ENCODE measurements around the gene ACTRT2.

The ACTRT2 gene

DNA sequence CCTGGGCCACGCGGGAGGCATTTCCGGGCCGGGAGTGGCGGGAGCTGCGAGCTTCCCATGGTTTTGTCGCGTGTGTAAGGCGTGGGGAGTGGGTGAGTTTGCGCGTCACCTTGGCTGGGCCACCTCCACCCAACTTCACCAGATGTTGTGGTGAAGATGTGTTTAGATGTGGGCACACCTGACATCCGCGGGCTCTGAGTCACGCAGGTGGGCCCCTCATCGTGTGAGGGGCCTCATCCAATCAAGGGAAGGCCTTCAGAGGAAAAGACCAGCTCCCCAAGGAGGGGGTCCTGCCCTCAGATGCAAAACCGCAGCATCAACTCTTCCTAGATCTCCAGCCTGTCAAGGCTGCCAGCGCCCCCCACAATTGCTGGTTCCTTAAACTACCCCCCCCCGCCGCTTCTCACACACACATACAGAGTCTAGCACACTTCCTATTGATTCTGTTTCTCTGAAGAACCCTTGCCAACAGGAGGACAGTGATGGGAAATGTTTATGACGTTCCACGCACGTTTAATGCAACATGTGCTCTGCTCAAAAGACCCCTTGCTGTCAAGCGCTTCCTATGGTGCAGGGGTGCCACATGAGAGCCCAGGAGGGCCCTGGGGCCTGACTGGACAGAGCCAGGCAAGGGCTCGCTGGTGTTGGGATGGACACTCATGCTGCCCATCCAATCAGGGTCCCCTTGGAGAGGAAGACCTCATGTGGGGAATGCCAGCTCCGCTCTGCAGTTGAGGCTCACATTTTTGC is 11.9 kb downstream of the ACTRT2 start:
- no peak for DNase-seq

DNA sequence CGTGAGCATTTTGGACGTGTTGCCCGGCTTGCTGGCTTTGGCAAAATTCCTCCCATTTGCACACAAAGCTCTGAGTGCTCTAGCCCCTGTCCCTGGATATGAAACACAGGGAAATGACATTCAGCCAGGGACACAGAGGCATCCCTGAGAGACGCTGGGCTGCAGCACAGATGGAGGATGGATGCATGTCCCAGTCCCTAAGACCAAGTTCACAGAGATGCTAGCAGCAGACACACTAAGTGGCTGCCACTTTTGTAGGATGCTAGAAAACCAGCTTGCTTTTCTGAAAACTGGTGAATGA is 12.5 kb downstream of the ACTRT2 start:
- no peak for DNase-seq

DNA sequence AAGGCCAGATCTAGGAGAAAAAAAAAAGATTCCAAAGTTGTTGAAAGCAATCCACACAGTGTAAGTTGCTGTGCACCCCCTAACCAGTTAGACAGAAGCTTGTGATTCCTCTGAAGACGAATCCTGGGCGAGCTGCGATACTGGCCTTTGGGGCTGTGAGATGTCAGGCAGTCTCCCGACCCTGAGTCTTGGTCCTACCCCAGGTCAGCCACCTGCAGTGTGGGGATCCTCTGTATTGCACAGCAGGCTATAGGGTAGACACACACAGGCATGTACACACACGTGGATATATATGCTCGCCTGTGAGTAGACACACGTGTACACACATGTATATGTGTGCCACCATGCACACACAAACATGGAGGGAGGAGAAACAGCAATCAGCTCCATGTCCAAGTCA is 12.9 kb downstream of the ACTRT2 start:
- no peak for DNase-seq

DNA sequence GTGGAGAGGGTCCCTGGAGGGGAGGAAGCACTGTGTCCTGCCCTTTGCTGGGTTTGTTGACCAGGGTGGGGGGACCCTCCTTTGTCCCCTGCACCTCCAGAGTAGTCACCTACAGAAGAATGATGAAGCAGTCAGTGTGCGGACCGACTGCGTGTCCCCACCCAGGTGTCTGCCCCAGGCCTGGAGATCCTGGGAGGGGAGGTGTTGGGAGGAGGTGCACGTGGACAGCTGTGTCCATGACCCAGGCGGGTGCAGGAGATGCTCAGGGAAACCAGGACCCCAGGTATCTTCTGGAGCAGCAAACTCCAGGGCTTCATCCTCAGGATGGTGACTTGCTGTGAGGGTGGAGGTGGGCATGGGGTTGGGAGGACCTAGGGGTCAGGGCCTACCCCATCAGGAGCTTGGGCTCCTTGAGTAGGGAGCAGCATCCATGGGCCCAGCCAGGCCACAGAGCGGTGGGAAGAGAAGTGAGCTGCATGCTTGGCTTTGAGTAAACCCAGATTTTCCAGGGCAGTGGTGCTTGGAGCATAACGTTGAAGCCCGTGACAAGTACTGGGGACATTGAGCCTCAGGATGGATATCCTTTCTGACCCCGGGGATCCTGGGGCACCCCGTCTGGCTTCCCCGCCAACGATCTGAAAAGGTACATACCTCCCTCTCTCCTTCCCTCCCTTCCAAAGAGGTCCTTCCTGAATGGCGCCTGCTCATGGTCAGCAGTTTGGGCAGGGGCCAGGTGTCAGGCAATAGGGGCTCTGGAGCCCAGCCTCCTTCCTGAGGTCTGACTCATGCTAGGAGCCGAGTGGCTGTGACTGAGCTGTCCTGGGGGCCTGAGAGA is 13.7 kb downstream of the ACTRT2 start:
- DNase-seq = no peak

DNA sequence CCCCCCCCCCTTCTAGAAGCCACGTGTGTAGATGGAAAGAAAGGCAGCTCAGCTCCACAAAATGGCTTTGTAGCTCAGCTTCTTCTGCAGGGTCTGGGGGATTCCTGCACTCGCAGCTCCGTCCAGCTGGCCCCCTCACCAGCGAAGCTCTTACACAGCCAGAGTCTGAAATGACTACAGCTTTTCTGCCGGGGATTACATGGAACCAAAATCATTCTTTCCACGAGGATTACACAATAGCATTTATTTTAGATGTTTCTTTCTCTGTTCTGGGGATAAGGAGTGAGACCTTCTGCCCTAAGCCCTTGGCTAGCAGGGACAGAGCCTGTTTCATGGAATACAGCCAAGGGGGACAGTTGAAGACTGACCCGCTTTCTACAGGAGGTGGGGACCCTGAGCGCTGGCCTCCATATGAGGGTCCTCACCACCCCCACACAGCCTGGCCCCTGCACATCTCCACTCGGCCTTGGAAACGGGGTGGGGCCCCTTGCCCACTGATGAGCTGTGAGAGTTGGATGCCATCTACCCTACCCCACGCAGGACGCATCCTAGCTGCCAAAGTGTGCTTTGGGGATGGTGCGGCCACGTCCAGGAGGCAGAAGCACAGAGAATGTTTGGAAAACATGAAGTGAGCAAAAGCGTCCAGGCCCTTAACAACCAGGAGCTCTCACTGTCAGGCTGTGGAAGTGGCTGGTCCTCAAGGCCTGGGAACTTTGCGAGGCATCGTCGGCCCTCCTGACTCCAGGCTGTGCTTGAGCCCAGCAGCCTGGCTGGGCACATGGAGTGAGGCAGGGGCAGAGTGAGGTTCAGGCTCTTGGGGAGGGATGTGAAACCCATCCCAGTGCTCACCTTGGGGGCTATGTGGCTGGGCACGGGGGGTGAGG is 14.5 kb downstream of the ACTRT2 start:
- no peak for DNase-seq

DNA sequence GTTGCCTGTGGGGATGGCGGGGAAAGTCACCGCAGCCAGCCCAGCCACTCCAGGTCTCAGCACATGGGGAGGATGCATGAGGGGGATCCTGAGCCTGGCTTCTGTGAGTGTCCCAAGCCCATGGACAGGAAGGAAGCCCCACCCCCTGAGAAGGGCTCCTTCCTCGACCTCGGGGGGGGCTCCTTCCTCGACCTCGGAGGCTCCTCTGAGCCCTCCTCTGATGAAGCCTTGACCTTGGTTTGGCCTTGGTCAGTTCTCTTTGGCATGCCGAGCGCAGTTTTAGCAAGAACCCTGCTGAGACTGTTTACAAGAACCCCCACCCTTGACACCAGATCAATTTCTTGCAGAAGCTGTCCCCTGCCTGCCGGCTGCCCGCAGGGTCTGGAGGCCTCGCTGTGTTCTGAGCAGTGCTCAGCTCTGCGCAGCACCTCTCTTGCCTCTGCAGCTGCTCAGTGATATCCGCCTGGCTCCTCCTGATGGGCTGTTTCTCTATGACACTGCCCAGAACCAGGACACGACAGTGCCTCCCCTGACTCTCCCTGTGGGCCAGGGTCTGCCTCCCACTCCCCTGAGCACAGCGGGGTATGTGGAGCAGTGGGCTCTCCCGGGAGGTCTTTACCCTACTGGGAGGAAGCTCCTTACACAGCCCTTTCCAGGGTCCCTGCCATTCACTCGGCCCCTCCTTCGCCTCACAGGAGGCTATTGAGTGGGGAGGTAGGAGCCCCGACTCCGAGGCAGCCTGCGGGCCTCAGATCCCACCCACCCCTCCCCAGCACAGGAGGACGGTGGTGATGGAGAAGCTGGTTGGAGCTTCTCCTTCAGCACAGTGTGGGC is 15.4 kb downstream of the ACTRT2 start:
- no peak for DNase-seq

DNA sequence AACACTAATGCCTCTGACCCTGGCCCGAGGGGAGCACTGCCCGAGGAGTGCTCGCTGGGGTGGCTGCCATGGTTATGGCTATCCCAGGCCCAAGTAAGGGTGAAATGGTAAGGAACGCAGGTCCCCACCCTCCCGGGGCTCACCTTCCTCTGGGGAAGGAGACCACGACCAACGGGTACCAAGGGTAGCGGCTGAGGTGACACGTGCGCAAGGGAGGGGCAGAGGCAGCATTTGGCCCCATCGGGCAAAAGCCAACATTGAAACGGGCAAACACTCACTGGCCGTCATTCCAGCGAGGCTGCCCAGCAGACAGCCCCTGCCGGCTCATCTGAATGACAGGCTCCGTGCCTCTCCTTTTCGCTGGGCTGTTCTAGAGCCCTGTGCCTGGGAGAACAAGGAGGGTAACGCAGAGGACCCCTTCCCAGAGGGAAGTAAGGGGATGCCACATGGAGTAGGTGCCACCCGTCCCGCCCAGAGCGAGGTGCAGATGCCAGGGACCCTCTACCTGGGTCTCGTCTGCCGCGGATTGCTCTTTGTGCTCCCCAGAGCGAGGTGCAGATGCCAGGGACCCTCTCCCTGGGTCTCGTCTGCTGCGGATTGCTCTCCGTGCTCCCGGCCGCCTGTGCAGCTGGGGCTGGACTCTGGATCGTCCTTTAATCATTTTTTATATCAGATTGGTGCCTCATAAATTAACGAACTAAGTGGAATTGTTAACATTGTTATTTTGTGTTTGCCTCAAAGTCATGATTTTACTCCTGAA is 16.2 kb downstream of the ACTRT2 start:
- DNase-seq = no peak

DNA sequence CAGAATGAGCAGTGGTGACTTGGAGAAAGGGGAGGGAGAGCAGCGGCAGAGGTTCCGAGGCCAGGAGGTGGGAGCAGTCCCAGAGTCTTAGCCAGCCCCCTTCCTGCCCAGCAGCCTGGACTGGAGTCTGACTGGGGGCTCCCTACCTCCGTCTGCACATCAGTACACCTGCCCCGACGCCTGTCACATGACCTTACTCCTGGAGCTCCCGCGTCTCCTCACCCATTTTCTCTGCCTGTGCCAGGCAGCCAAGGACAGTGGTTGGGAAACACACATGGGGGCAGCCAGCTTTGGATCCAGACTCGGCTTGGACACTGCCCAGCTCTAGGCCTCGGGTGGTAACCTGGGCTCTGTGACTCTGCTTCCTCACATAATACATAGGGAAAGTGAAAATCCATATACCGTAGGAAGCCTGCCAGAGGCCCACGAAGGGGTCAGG is 16.9 kb downstream of the ACTRT2 start:
- no peak for DNase-seq

DNA sequence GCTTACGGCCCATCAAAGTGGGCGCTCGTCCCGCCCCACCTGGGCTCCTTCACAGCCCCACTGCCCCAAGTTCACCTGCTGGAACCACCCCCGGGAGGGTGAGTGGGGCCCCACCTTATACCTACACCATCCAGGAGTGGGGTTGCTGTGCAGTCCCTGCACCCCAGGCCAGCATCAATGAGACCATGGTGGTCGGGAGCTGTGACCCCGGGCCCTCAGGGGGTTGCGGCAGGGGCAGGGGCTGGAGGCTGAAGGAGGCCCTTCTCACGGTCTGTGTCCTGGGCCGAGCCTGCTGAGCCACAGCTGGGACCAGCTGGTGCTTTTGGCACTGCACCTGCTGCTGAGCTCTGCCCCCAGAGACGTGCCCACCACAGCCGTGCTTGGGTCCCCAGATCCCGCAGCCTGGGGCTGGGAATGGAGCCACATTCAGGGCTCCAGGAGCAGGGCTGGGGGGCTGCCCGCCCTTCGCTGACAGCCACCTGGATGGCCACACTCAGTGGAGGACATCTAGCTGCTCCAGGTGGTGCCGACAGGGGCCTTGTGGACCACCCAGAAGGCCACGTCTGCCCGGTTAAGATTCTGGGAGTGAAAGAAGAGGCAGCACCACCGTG is 17.4 kb downstream of the ACTRT2 start:
- no peak for DNase-seq

DNA sequence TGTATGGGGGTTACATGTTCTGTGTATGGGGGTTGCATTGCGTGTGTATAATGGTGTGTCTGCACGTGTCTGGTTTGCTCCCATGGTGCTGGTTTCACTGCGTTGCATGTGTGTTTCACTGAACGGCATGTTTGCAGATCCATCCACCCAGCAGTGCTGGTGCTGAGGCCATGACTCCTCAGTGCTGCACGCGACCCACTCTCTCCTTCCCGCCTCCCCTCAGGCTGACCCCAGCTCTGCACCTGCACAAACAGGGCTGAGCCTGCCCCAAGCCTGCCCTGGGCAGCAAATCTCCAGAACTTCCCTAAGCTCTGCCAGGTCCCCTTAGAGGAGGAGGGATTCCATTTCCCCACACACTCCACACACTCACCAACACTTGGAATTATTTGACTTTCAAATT is 18.7 kb downstream of the ACTRT2 start:
- DNase-seq = no peak

DNA sequence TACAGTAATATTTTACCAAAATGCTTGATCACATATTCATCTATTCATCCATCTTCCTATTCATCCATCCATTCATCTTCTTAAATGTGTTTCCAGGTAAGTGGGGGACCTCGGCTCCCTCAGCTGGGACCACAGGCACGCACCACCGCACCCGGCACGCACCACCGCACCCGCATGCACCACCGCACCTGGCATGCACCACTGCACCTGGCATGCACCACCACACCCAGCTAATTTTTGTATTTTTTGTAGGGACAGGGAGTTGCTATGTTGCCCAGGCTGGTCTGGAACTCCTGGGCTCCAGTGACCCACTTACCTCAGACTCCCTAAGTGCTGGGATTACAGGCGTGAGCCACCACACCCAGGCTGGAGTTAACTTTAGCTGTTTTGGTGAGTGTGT is 21.2 kb downstream of the ACTRT2 start:
- no peak for DNase-seq

DNA sequence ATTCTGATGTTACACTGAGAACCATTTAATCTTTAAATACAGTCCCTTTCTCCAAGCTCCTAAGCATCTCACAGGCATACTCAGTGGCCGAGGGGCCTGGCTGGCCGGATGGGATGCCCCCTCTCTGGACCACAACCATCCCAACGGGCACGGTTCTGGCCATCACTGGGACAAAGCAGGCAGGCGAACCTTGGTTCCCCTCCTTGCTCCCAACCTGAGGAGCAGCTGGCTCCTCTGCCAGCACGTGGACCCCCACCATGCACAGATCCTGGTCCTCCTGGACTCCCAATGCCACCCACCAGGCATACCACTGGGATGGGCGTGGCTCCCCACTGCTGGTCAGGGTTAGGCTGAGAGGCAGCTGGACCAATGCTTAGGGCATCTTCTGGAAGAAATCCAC is 27.9 kb downstream of the ACTRT2 start:
- no peak for DNase-seq

DNA sequence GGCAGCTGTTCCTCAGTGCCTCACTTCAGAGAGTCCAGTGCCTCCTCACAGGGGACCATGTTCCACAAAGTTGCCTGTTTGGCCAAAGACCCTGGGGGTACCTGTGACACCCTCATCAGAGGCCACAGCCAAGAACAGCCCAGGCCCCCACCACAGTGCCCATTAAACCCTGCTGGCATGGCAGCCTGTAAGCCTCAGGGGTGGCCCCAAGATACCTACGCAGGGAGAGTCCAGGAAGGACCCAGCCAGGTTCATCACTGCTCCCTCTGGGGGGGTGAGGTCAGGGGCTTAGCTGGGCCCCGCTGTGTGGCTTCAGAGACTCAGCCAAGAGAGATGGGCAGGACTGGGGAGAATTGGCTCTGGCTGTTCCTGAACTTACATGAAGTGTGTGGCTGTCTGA is 28.6 kb downstream of the ACTRT2 start:
- DNase-seq = no peak

DNA sequence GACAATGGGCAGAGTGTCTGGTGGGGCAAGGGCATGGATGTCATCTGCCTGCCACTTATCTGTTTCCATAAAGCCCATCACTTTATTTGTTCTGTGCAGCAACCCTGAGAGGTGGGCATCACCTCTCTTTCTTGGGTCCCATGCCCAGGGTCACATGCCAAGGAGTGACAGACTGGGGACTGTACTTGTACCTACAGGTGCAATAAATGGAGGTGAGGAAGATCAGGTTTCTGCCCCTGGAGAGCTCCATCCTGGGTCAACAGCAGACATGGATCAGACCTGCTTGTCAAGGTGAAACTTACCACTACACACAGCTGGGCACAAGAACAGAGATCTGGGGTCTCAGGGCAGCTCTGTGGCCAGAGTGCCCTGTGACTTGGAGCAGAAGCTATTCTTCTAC is 29.3 kb downstream of the ACTRT2 start:
- no peak for DNase-seq

DNA sequence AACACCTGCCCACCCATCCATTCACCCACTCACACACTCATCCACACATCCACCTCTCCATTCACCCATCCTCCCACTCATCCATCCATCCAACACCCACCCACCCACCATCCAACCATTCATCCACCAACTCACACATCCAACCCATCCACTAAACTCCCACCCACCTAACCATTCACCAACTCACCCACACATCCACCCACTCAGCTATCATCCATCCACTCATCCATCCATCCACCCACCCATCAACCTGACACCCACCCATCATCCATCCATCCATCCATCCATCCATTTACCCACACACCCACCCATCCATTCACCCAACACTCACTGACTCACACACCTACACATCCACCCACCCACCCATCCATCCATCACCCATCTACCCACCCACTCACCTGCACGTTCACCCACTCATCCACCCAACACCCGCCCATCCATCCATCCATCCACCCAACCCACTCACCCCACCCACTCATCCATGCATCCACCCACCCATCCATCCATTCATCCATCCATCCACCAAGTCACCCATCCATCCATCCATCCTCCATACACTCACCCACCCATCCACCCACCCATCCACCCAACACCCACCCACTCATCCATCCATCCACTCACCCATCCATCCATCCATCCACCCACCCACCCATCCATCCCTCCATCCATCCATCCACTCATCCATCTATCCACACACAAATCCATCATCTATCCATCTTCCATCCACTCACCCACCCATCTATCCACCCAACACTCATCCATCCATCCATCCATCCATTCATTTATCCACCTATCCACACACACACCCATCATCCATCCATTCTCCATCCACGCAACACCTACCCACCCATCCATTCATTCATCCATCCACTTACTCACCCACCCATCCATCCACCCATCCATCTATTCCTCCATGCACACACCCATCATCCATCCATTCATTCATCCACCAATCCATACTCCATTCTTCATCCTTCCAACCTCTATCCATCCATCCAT is 30.3 kb downstream of the ACTRT2 start:
- no peak for DNase-seq

DNA sequence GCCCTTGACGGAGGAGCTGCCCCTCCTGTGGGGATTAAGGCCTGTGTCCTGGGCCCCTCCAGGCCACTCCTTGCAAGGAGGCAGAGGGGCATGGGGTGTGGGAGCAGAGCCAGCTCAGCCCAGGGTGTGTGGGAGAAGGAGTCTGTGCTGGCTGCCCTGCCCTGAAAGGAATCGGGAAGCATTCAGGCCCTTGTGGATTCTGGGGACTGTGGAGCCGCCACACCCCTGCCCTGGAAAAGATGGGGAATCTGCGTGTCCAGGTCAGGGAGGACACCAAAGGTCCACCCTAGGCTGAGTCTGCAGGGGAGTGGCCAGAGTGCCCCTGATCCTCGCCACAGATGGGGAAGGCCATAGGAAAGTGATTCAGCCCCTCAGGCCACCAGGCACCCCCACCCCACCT is 31.2 kb downstream of the ACTRT2 start:
- no peak for DNase-seq

DNA sequence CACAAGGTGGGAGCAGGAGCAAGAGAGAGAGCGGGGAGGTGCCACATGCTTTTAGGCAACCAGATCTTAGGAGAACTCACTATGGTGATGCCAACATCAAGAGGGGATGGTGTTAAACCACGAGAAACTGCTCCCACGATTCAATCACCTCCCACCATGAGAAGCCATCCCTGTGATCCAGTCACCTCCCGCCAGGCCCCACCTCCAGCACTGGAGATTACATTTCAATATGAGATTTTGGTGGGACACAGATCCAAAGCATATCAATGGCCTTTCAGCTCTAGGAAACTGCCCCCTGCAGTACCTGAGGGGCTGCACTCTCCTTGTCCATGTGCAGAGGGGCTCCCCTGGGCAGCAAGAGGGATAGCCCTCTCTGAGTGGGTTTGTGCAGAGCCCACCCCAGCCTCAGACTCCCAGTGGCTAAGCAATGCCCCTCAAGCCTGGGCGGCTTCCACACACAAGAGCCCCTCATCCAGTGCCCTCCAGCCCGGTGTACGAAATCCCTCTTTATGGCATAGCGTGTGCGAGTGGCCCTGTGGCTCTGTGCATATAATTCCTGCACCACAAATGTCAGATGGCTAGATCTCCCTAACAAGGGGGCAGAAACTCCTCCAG is 32.2 kb downstream of the ACTRT2 start:
- DNase-seq = no peak

DNA sequence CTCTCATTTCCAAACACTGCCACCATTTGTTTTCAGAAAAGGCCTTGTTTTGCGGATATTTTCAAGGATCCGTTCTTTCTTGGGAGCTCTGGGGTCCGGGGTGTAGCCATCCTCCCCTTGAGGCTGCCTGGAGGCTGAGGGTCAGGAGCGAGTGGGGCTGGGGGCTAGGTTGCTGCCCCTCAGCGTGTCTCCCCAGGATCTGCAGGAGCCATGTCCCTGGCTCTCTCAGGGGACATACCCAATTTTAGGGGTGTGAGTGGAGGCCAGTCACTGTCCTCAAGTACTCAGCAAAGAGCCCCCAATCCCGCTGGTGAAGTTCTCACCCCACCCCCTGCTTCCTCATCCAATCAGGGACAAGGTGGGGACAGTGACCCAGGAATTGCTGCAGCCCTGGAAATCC is 32.7 kb downstream of the ACTRT2 start:
- DNase-seq = no peak

DNA sequence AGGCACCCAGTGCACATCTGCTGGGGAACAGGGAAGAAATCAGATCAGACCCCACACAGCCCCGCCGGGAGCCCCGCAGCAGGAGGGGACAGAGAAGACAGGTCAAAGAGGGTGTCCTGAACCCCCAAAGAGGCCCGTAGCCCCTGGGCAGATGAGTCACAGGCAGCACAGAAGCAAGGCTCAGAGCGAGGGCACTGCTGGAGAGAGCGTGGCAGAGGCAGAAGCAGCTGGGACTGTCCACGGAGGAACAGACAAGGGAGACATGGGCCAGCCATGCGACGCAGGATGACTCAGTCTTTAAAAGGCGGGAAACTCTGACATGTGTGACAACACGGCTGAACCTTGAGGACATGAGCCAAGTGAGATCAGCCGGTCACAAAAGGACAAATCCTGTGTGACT is 33.2 kb downstream of the ACTRT2 start:
- DNase-seq = no peak

DNA sequence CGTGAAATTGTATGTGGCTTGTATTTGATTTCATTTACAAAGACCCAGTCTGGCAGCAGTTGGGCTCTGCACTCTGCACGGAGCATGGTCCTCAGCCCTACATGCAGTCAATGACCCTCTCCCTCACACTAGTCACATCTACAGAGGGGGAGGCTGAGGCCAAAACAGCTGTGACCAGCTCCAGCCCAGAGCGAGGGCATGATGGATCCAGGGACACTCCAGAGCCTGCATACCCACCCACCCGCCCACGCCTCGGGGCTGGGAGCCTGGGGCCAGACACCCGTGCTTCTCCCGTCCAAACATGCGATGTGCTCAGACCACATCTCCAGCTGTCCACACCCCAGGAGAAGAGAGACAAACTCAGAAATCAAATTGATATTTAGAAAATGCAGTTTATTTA is 33.8 kb downstream of the ACTRT2 start:
- no peak for DNase-seq
